GM23338 (cell line): ENCODE measurements around the gene DECR2. TPM values are rescaled to one million over a fixed set of nuclear protein-coding genes. Genes with fewer than 3 reads are reported as not detected.

Experiments
- ATAC-seq: fragments of 200-7000 bp; cut with Tn5 transposase; 3 replicates; pipeline ENCODE4 v1.9.1; 2020
- DNase-seq: peaks from one replicate; pipeline ENCODE4 v3.0.0-alpha.2; 2015; ENCODE audit warnings: low spot score
- H2AFZ ChIP-seq: fragments of 200-600 bp; sonication (generic); 2 replicates; pipeline ENCODE4 v1.8.0; 2016; ENCODE audit warnings: antibody characterized with exemption, mild to moderate bottlenecking, moderate library complexity
- H3F3A ChIP-seq: fragments of 200-600 bp; sonication (generic); replicated peaks from 2 replicates; pipeline ENCODE4 v1.8.0; 2017; ENCODE audit warnings: antibody characterized with exemption, mixed run types, low read depth
- H3K27ac ChIP-seq: fragments of 200-600 bp; sonication (generic); 2 replicates; pipeline ENCODE4 v1.6.1; 2016; ENCODE audit warnings: low read depth
- H3K27me3 ChIP-seq: fragments of 200-600 bp; sonication (generic); 2 replicates; pipeline ENCODE4 v1.8.0; 2016; ENCODE audit warnings: mild to moderate bottlenecking, mixed run types, moderate library complexity; ENCODE audit not compliant: insufficient read depth
- H3K36me3 ChIP-seq: fragments of 200-600 bp; sonication (generic); 2 replicates; pipeline ENCODE4 v1.8.0; 2016; ENCODE audit warnings: mild to moderate bottlenecking; ENCODE audit not compliant: insufficient read depth
- H3K4me1 ChIP-seq: fragments of 200-600 bp; sonication (generic); 2 replicates; pipeline ENCODE4 v1.8.0; 2016; ENCODE audit warnings: mild to moderate bottlenecking, moderate library complexity; ENCODE audit not compliant: insufficient read depth
- H3K4me2 ChIP-seq: fragments of 200-600 bp; sonication (generic); 2 replicates; pipeline ENCODE4 v1.7.1; 2017; ENCODE audit warnings: mixed run types
- H3K4me3 ChIP-seq: fragments of 200-600 bp; sonication (generic); 2 replicates; pipeline ENCODE4 v1.6.1; 2016; ENCODE audit warnings: mixed run types
- H3K79me2 ChIP-seq: fragments of 200-600 bp; sonication (generic); replicated peaks from 2 replicates; pipeline ENCODE4 v1.8.0; 2017; ENCODE audit warnings: mild to moderate bottlenecking; ENCODE audit not compliant: insufficient read depth
- H3K9me2 ChIP-seq: fragments of 200-600 bp; sonication (generic); 2 replicates; pipeline ENCODE4 v1.8.0; 2017; ENCODE audit not compliant: insufficient read depth
- H4K20me1 ChIP-seq: fragments of 200-600 bp; sonication (generic); replicated peaks from 2 replicates; pipeline ENCODE4 v1.8.0; 2017; ENCODE audit warnings: mild to moderate bottlenecking; ENCODE audit not compliant: insufficient read depth
- H3K27ac Mint-ChIP-seq: 2 replicates; pipeline ENCODE4 v1.8.0; 2020; ENCODE audit warnings: inconsistent platforms, mild to moderate bottlenecking, moderate library complexity, mixed read lengths
- H3K27me3 Mint-ChIP-seq: 3 replicates; pipeline ENCODE4 v1.8.0; 2022; ENCODE audit warnings: low read depth, mild to moderate bottlenecking, moderate library complexity, mixed read lengths, inconsistent platforms; ENCODE audit not compliant: insufficient read depth, poor library complexity
- H3K36me3 Mint-ChIP-seq: 3 replicates; pipeline ENCODE4 v1.8.0; 2021; ENCODE audit warnings: low read depth, mild to moderate bottlenecking, inconsistent platforms, moderate library complexity, mixed read lengths
- H3K4me1 Mint-ChIP-seq: 3 replicates; pipeline ENCODE4 v1.8.0; 2020; ENCODE audit warnings: mild to moderate bottlenecking, inconsistent platforms, mixed read lengths
- H3K4me3 Mint-ChIP-seq: 3 replicates; pipeline ENCODE4 v1.8.0; 2021; ENCODE audit warnings: moderate library complexity, mild to moderate bottlenecking, inconsistent platforms, mixed read lengths
- H3K9me3 Mint-ChIP-seq: 3 replicates; pipeline ENCODE4 v1.8.0; 2020; ENCODE audit warnings: moderate library complexity, mild to moderate bottlenecking, inconsistent platforms, mixed read lengths
- NANOG ChIP-seq: IDR thresholded peaks from 2 replicates; pipeline ENCODE4 v1.6.1; 2016; ENCODE audit warnings: antibody characterized with exemption, borderline replicate concordance
- REST ChIP-seq: IDR thresholded peaks from one replicate; pipeline ENCODE4 v1.6.1; 2018; ENCODE audit warnings: antibody characterized with exemption; ENCODE audit not compliant: unreplicated experiment
- STAT1 ChIP-seq: IDR thresholded peaks from one replicate; pipeline ENCODE4 v1.6.1; 2016; ENCODE audit warnings: antibody characterized with exemption; ENCODE audit not compliant: unreplicated experiment
- ZNF114 ChIP-seq: fragments of 250-450 bp; sonication (Bioruptor Pico); IDR thresholded peaks from 2 replicates; pipeline ENCODE4 v1.5.0; 2020; ENCODE audit warnings: mild to moderate bottlenecking, moderate library complexity
- ZNF462 ChIP-seq: fragments of 250-450 bp; sonication (Bioruptor Pico); IDR thresholded peaks from 2 replicates; pipeline ENCODE4 v1.5.0; 2020; ENCODE audit warnings: mild to moderate bottlenecking, moderate library complexity
- polyA plus RNA-seq: library from polyadenylated mRNA; unstranded; fragments of >200 nt; fragmentation: Nextera tagmentation; extraction: Ambion mirVana; gene quantifications from 2 replicates; pipeline ENCODE4 v1.2.1, GENCODE V29; 2016
- total RNA-seq: library from RNA; depleted of rRNA; stranded (reverse); fragments of >200 nt; shearing (Covaris generic); gene quantifications from 2 replicates; pipeline ENCODE4 v1.2.3, GENCODE V29; 2014

The DECR2 gene
- total and polyA plus RNA-seq, 2 experiments from 2014 or later: 20.3 to 26.9 TPM

- TF ChIP-seq REST (no peak), NANOG (no peak), ZNF462 (CRISPR knock-in tag) (no peak)
Observed at GRCh38 chr16:392450-393030, 9.1 kb upstream of the DECR2 start (continued).

- peaks cover 20% of the 10 kb centered on the region for H3K4me1 ChIP-seq
- no peaks in the 10 kb centered on the region for H3K79me2 ChIP-seq
- no peaks in the 10 kb centered on the region; the same call in 1 of the 2 replicates for H3K36me3 ChIP-seq
- no peaks in the 10 kb centered on the region for H3K27me3 ChIP-seq
- H3K27ac ChIP-seq: peak overlapping the region; percentile 90
- H3K36me3 Mint-ChIP-seq: peaks cover 35% of the 10 kb centered on the region
- peaks cover 22% of the 10 kb centered on the region for H3K9me3 Mint-ChIP-seq
- peak overlapping the region; percentile 74 for H3K4me2 ChIP-seq
- peak overlapping the region; percentile 52 for H3K4me3 ChIP-seq
- DNase-seq: peak; percentile 60
- H3K4me1 Mint-ChIP-seq: peaks cover 29% of the 10 kb centered on the region
- no peak for ATAC-seq
- peak overlapping the region; percentile 95 for H3K27ac Mint-ChIP-seq
- H4K20me1 ChIP-seq: no peaks in the 10 kb centered on the region; the same call in none of the 2 replicates
- peaks cover 34% of the 10 kb centered on the region for H3K27me3 Mint-ChIP-seq
- H2AFZ ChIP-seq: no peak overlapping the region
- peak overlapping the region; percentile 83 for H3K4me3 Mint-ChIP-seq
- peaks cover 30% of the 10 kb centered on the region for H3F3A ChIP-seq
- no peaks in the 10 kb centered on the region for H3K9me2 ChIP-seq
- TF ChIP-seq ZNF462 (CRISPR knock-in tag) (no peak), STAT1 (no peak), ZNF114 (no peak)
Observed at GRCh38 chr16:396199-396598, 5.5 kb upstream of the DECR2 start.
